Measurements from ENCODE around the gene DNAJC17.

DNAJC17 gene

GRCh38 chr15:40754883-40755811 lies 52.1 kb downstream of the DNAJC17 start, which contains the start of gene RMDN3:
TSS of gene RMDN3 (minus strand) at chr15:40755254. CDS start at chr15:40754783, 471 bp downstream.
- in situ Hi-C loops (cut with HindIII; ENCODE audit: low sequenced_read_pairs) = no loop called here
- no peak for TF ChIP-seq CTCF (IDR thresholded peaks at IDR 0.05; ENCODE audit: low read depth, low read length)
- DNase-seq (ENCODE audit: low read depth, low spot score) = peak; percentile 93

DNA sequence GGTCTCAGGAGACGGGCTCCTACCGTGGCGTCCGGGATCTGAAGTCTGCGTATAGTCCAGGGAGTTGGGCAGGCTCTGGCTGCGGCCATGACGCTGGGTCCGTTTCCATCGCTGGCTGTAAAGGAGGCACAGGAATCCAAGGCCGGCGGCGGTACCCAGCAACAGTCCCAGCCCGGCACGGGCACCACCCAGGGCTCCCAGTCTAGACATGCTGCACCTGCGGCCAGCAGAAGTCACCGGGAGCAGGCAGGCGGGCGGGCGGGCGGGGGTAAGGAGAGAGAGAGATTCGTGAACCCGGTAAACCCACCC lies 52.7 kb downstream of the DNAJC17 start:
- peak overlapping the region; percentile 97 for H3K4me3 ChIP-seq (ENCODE audit: low read depth, low read length)
- DNase-seq (ENCODE audit: low read depth, low spot score) = no peak
- TF ChIP-seq CTCF (IDR thresholded peaks at IDR 0.05; ENCODE audit: low read depth, low read length) = no peak
- in situ Hi-C loops (cut with HindIII; ENCODE audit: low sequenced_read_pairs) = no loop called here

More at GRCh38 chr15:40754883-40755811, 52.1 kb downstream of the DNAJC17 start, which contains the start of gene RMDN3:
- H3K4me3 ChIP-seq (ENCODE audit: low read depth, low read length) = peak within 1 kb of the TSS; percentile 97

DNA sequence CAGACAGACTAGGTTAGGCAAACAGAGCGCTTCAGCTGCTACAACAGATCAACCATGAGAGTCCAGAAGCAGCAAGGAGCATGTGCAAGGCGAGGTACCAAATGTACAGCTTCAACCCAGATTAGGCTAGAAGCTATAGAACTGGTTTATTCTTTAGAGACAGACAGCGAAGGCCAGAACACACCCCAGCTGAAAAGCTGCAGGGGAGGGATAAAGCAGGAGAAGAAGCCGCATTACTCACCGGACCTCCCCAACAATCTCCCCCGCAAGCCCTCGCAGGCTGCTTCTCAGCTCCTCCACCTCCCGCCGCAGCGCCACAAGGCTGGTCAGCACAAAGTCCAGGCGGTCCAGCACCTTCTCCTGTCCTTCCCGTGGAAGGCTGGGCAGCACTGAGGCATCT lies 55.5 kb downstream of the DNAJC17 start:
- TF ChIP-seq CTCF (IDR thresholded peaks at IDR 0.05; ENCODE audit: low read depth, low read length) = no peak
- DNase-seq (ENCODE audit: low read depth, low spot score) = no peak
- no peak overlapping the region for H3K4me3 ChIP-seq (ENCODE audit: low read depth, low read length)
- in situ Hi-C loops (cut with HindIII; ENCODE audit: low sequenced_read_pairs) = no loop called here

DNA sequence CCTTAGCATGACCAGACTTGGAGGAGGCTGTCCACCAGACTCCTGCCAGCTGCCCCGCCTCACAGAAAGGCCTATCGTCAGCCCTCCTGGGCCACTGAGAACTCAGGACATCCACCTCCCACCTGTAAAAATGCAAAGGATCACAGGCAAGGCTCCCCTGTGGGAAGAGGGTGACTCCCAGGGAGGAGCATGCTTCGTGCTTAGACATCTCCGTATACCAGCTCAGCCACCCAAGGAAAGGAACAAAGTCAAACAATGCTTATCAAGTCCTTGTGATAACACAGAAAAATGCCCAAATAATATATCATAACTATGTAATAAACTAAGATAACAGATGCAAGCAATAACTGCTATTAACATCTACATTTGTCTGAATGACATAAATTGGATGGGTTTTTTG lies 56.4 kb downstream of the DNAJC17 start:
- no peak for DNase-seq (ENCODE audit: low read depth, low spot score)
- TF ChIP-seq CTCF (IDR thresholded peaks at IDR 0.05; ENCODE audit: low read depth, low read length) = no peak
- H3K4me3 ChIP-seq (ENCODE audit: low read depth, low read length) = no peak overlapping the region
- in situ Hi-C loops (cut with HindIII; ENCODE audit: low sequenced_read_pairs) = no loop called here

- no peak overlapping the region for H3K4me3 ChIP-seq (ENCODE audit: low read depth, low read length)
- in situ Hi-C loops (cut with HindIII; ENCODE audit: low sequenced_read_pairs) = no loop called here
- no peak for TF ChIP-seq CTCF (IDR thresholded peaks at IDR 0.05; ENCODE audit: low read depth, low read length)
- DNase-seq (ENCODE audit: low read depth, low spot score) = no peak
Observed at GRCh38 chr15:40749151-40749630, 58.1 kb downstream of the DNAJC17 start.

GRCh38 chr15:40747685-40748631 lies 59.3 kb downstream of the DNAJC17 start:
- in situ Hi-C loops (cut with HindIII; ENCODE audit: low sequenced_read_pairs) = no loop called here
- no peak for TF ChIP-seq CTCF (IDR thresholded peaks at IDR 0.05; ENCODE audit: low read depth, low read length)
- DNase-seq (ENCODE audit: low read depth, low spot score) = no peak
- H3K4me3 ChIP-seq (ENCODE audit: low read depth, low read length) = no peak overlapping the region

All from astrocyte of the spinal cord (primary cell).